Astrocyte (in vitro differentiated cells and primary cell): ENCODE measurements around the gene EPHB1.

Experiments
- CTCF ChIP-seq: IDR thresholded peaks from 2 replicates; pipeline ENCODE4 v1.5.1; 2011; ENCODE audit warnings: low read depth, mild to moderate bottlenecking, inconsistent platforms, low read length, moderate library complexity; ENCODE audit not compliant: insufficient read depth
- EZH2 ChIP-seq: IDR thresholded peaks from 2 replicates; pipeline ENCODE4 v1.6.1; 2012; ENCODE audit warnings: mild to moderate bottlenecking, low read length, inconsistent platforms; ENCODE audit not compliant: insufficient read depth

GRCh38 chr3:135127946-135128470 lies 332.9 kb downstream of the EPHB1 start:
- TF ChIP-seq CTCF = no peak
- TF ChIP-seq EZH2 = no peak
